Heart left ventricle (tissue), 16 donors: ENCODE results near the gene TLE5. TPM values are rescaled to one million over a fixed set of nuclear protein-coding genes. Genes with fewer than 3 reads are reported as not detected.

Experiments
- ATAC-seq, 4 donors: fragments of 200-7000 bp; cut with Tn5 transposase; one replicate each; pipeline ENCODE4 v1.9.1; 2020 to 2022; ENCODE audit warnings: moderate library complexity in 4 of 4, mild to moderate bottlenecking in 3 of 4, moderate number of reproducible peaks in 1 of 4
- DNase-seq, 5 donors: peaks; one replicate each; pipeline ENCODE4 v3.0.0-alpha.2; 2020
- H3K27ac ChIP-seq, 12 donors: fragments of 200-600 bp; sonication (generic) in 4 of 12; one replicate each; pipeline versions ENCODE4 v1.5.0 to v1.8.0; 2016 to 2022; ENCODE audit warnings: mild to moderate bottlenecking in 2 of 12
- H3K27me3 ChIP-seq, 9 donors: fragments of 200-600 bp; sonication (generic) in 2 of 9; one replicate each; pipeline versions ENCODE4 v1.5.1 to v1.8.0; 2016 to 2022; ENCODE audit warnings: mild to moderate bottlenecking in 3 of 9
- H3K36me3 ChIP-seq, 9 donors: fragments of 200-600 bp; sonication (generic) in 2 of 9; one replicate each; pipeline versions ENCODE4 v1.5.0 to v1.8.0; 2018 to 2022; ENCODE audit warnings: mild to moderate bottlenecking in 2 of 9
- H3K4me1 ChIP-seq, 12 donors: fragments of 200-600 bp; sonication (generic) in 4 of 12; one replicate each; pipeline versions ENCODE4 v1.5.0 to v1.8.0; 2016 to 2022; ENCODE audit warnings: mild to moderate bottlenecking in 3 of 12
- H3K4me3 ChIP-seq, 12 donors: fragments of 200-600 bp; sonication (generic) in 4 of 12; one replicate each; pipeline versions ENCODE4 v1.5.0 to v1.8.0; 2017 to 2022; ENCODE audit warnings: mild to moderate bottlenecking in 9 of 12, moderate library complexity in 4 of 12
- H3K9me3 ChIP-seq, 12 donors: fragments of 200-600 bp; sonication (generic) in 4 of 12; one replicate each; pipeline versions ENCODE4 v1.5.0 to v1.8.0; 2016 to 2022; ENCODE audit warnings: mild to moderate bottlenecking in 1 of 12
- CTCF ChIP-seq, 12 donors: fragments of 200-600 bp; sonication (generic) in 4 of 12; IDR thresholded peaks; one replicate each; pipeline versions ENCODE4 v1.5.0 to v1.8.0; 2018 to 2022; ENCODE audit warnings: antibody characterized with exemption in 12 of 12, mild to moderate bottlenecking in 5 of 12
- POLR2A ChIP-seq, 2 donors: fragments of 450-650 bp; IDR thresholded peaks; one replicate each; pipeline ENCODE4 v1.6.1; 2017; ENCODE audit warnings: antibody characterized with exemption in 2 of 2, mild to moderate bottlenecking in 2 of 2, moderate library complexity in 2 of 2
- WGBS, 4 donors: extraction: QIAGEN DNeasy Blood & Tissue Kit in 2 of 4; methylation state at CpG; one replicate each; pipeline versions ENCODE4 v1.1.5 to v1.1.7; 2013 to 2018; 5-methylcytosine and 5-hydroxymethylcytosine counted together
- intact Hi-C, 10 donors: fragments of 100-400 bp; cut with DNase I; formaldehyde crosslinking; loops; one replicate each; pipeline versions ENCODE4 v1.11.1 to v1.14.2; 2022
- polyA plus RNA-seq, 2 donors: library from polyadenylated mRNA; stranded (reverse); fragments of 200-250 nt; gene quantifications; one replicate each; pipeline ENCODE4 v1.2.3, GENCODE V29; 2013
- total RNA-seq, 9 donors: library from RNA; depleted of rRNA in 2 of 9; stranded (reverse); fragments of >200 nt in 2 of 9; fragmentation: NEBNext Ultra II Directional in 3 of 9; extraction: Animal tissue kit (Norgen Biotek cat#: 25700) in 3 of 9; gene quantifications; one replicate each; pipeline versions ENCODE4 v1.1.0 to v1.2.4, GENCODE V29; 2016 to 2023
- donor health status: ischemic (EF 13 %, LVEDD 7.1; RV severe dilation, severe dysfunction).
- donor health status: healthy with polysubstance abuse.
- donor health status: DM: no; HTN: yes; CAD: no.
- donor health status: DM: no; HTN: no; CAD: no.
- donor health status: ischemic (EF 25% LVEDD 6.9; RV normal size, moderate dysfunction).
- donor health status: ischemic (EF 25% LVEDD 5.7; RV mildly dilated, moderate dysfunction).
- donor health status: healthy.
- donor health status: DM: yes; HTN: yes; CAD: no.
- donor health status: ischemic (EF 35%, LVEDD 5.7; RV mildly dilated, moderate dysfunction).
- donor health status: nonischemic (EF 11% LVEDD 7.7; RV severe dilation, severe dysfunction).
- donor health status: DM: yes; HTN: yes; CAD: no.
- donor health status: PGD.
- donor health status: ischemic (EF 29% LVEDD 5.4; RV normal size, mild dysfunction).
- donor health status: nonischemic (EF 23%, LVEDD 6.1; RV moderate dilation, normal function).

Gene TLE5
- total and polyA plus RNA-seq, 11 donors: 593 to 1,459 (median 711) TPM

GRCh38 chr19:3105641-3106508 lies 43.6 kb upstream of the TLE5 start:
- Histone ChIP-seq H3K36me3 (peaks cover 0 to 9% (median 3%) of the 10 kb centered on the region in 9 donors), H3K4me3 (no peak overlapping the region), H3K27me3 (no peaks in the 10 kb centered on the region), H3K9me3 (no peaks in the 10 kb centered on the region), H3K27ac (no peak overlapping the region), H3K4me1 (peaks cover 4 to 76% (median 32%) of the 10 kb centered on the region in 12 donors)
- intact Hi-C loops: loop anchor here in 9 of 10 donors (2.0 to 10.0 kb wide), 8 partner anchors 29 to 154 kb away; no protein-coding TSS in a partner anchor
- 83 to 90% (median 85%) methylated on average over 21 to 33 of the region's 33 CpGs for WGBS, 4 donors
- no peak for TF ChIP-seq CTCF (IDR thresholded peaks at IDR 0.05)
- TF ChIP-seq POLR2A (IDR thresholded peaks at IDR 0.05): no peak
- ATAC-seq: no peak
- peak in 1 of 5 donors; percentile 29 for DNase-seq

- peaks cover 12 to 88% (median 44%) of the 10 kb centered on the region in 12 donors for H3K4me1 ChIP-seq
- no peak overlapping the region for H3K4me3 ChIP-seq
Measured at GRCh38 chr19:3104708-3104983, 42.4 kb upstream of the TLE5 start.

GRCh38 chr19:3102239-3103140 lies 40.2 kb upstream of the TLE5 start:
- ATAC-seq: no peak
- DNase-seq: peak in 1 of 5 donors; percentile 17
- no peaks in the 10 kb centered on the region for H3K9me3 ChIP-seq
- peaks cover 20 to 99% (median 61%) of the 10 kb centered on the region in 12 donors for H3K4me1 ChIP-seq
- intact Hi-C loops: loop anchor here in 1 of 10 donors (10.0 kb wide), 1 partner anchor 148 kb away; no protein-coding TSS in a partner anchor
- TF ChIP-seq CTCF (IDR thresholded peaks at IDR 0.05) (no peak), POLR2A (IDR thresholded peaks at IDR 0.05) (no peak)
- H3K36me3 ChIP-seq: no peaks in the 10 kb centered on the region
- H3K27ac ChIP-seq: peak overlapping the region in 1 of 12 donors; percentile 9
- peaks cover 0 to under 1% (median 0%) of the 10 kb centered on the region in 9 donors for H3K27me3 ChIP-seq
- H3K4me3 ChIP-seq: no peak overlapping the region
- 83 to 88% (median 87%) methylated on average over 30 to 34 of the region's 34 CpGs for WGBS, 4 donors

More at GRCh38 chr19:3104708-3104983, 42.4 kb upstream of the TLE5 start:
- TF ChIP-seq CTCF (IDR thresholded peaks at IDR 0.05) (no peak), POLR2A (IDR thresholded peaks at IDR 0.05) (no peak)
- ATAC-seq (no peak), DNase-seq (no peak)
- Histone ChIP-seq H3K36me3 (no peaks in the 10 kb centered on the region), H3K27me3 (no peaks in the 10 kb centered on the region), H3K27ac (no peak overlapping the region), H3K9me3 (no peaks in the 10 kb centered on the region)
- WGBS, 4 donors: 62 to 80% (median 65%) methylated on average over 8 to 10 of the region's 10 CpGs
- intact Hi-C loops: loop anchor here in 6 of 10 donors (1.0 to 10.0 kb wide), 6 partner anchors 28 to 152 kb away; no protein-coding TSS in a partner anchor
